Measurements from ENCODE around the gene DMRTB1. TPM values are rescaled to one million over a fixed set of nuclear protein-coding genes. Genes with fewer than 3 reads are reported as not detected.

The DMRTB1 gene
- total and polyA plus RNA-seq, 2 of the 4 experiments (the other 2 are of a cell fraction) = not detected

- H3K9me3 ChIP-seq (ENCODE audit: control insufficient read depth, insufficient read depth, low read length) = peaks cover 3% of the 10 kb centered on the region; the same call in 1 of the 2 replicates
- peak overlapping the region; percentile 55 for H2AK9ac ChIP-seq (replicated peaks; ENCODE audit: low read depth, low read length, poor library complexity)
- H3K9ac ChIP-seq (ENCODE audit: low read depth, low read length) = no peak overlapping the region
- H2BK120ac ChIP-seq (ENCODE audit: low read depth, low read length) = no peak overlapping the region
- POLR2A ChIA-PET (ENCODE audit: unreplicated experiment) = no interaction called here
- H3K4me3 ChIP-seq (ENCODE audit: insufficient read depth, low read depth, low read length) = no peak overlapping the region
- H4K91ac ChIP-seq (ENCODE audit: insufficient read depth, low read depth, low read length) = no peak overlapping the region
- no peak overlapping the region for H3K23ac ChIP-seq (ENCODE audit: low read depth, low read length)
- no peak for DNase-seq
- no peaks in the 10 kb centered on the region for H3K36me3 ChIP-seq (ENCODE audit: control insufficient read depth, insufficient read depth, low read length)
- no peaks in the 10 kb centered on the region; the same call in 1 of the 2 replicates for H3K9me1 ChIP-seq (ENCODE audit: insufficient read depth, low read length)
- BruUV-seq (replicated peaks) = no TSS peak
- no peaks in the 10 kb centered on the region for H3K4me1 ChIP-seq (ENCODE audit: control insufficient read depth, insufficient read depth, low read length)
- in situ Hi-C loops (cut with MboI; ENCODE audit: low sequenced_read_pairs) (no loop called here), intact Hi-C loops (cut with micrococcal nuclease) (no loop called here), dilution Hi-C loops (cut with HindIII; ENCODE audit: low sequenced_read_pairs, unreplicated experiment) (no loop called here)
- H4K5ac ChIP-seq (ENCODE audit: low read depth, low read length) = no peak overlapping the region
- ATAC-seq (ENCODE audit: low read depth) = no peak
- H3K27me3 ChIP-seq (ENCODE audit: control insufficient read depth, insufficient read depth, low read length) = peaks cover 21% of the 10 kb centered on the region
- H3K14ac ChIP-seq (replicated peaks; ENCODE audit: low read depth, low read length) = no peak overlapping the region
- no peak overlapping the region for H3K4me2 ChIP-seq (ENCODE audit: low read depth, low read length)
- H2BK15ac ChIP-seq (ENCODE audit: low read depth, low read length) = no peak overlapping the region
- WGBS, 2 experiments (ENCODE audit: extremely low coverage in 2 of 2, insufficient read length in 1 of 2) = 96% methylated on average over 73 of the region's 79 CpGs; no CpG with 5 or more reads in 1 of the 2 experiments
- H3K56ac ChIP-seq (ENCODE audit: extremely low read depth, insufficient read depth, low read length) = no peak overlapping the region
- H4K8ac ChIP-seq (ENCODE audit: low read depth in 2 of 2, low read length in 2 of 2) = no peak overlapping the region
- H2BK5ac ChIP-seq (ENCODE audit: low read depth, low read length, poor library complexity, severe bottlenecking) = no peak overlapping the region
- H2AK5ac ChIP-seq (ENCODE audit: low read depth, low read length) = no peak overlapping the region
- H3K4ac ChIP-seq (ENCODE audit: low read depth, low read length) = no peak overlapping the region
- CTCF ChIA-PET = no interaction called here
- H2BK20ac ChIP-seq (ENCODE audit: low read depth, low read length) = no peak overlapping the region
- no peaks in the 10 kb centered on the region for H4K20me1 ChIP-seq (ENCODE audit: insufficient read depth, low read length)
- no peaks in the 10 kb centered on the region for H3K79me1 ChIP-seq (ENCODE audit: low read depth in 1 of 2, low read length in 2 of 2)
- no peak overlapping the region for H3K27ac ChIP-seq (ENCODE audit: insufficient read depth, low read length)
- no peak overlapping the region for H2AFZ ChIP-seq (replicated peaks; ENCODE audit: low read length, poor library complexity)
- H3K18ac ChIP-seq (ENCODE audit: low read depth, low read length) = no peak overlapping the region
- TF ChIP-seq CEBPB (IDR thresholded peaks at IDR 0.05; ENCODE audit: low read depth, low read length) (no peak), RCOR1 (IDR thresholded peaks at IDR 0.05; ENCODE audit: insufficient replicate concordance, low read length) (no peak), BHLHE40 (IDR thresholded peaks at IDR 0.05; ENCODE audit: low read depth, low read length) (no peak), POLR2A (IDR thresholded peaks at IDR 0.05; ENCODE audit: low read depth, low read length) (no peak), RFX5 (IDR thresholded peaks at IDR 0.05; ENCODE audit: low read depth, low read length) (no peak), SMC3 (IDR thresholded peaks at IDR 0.05; ENCODE audit: low read depth, low read length) (no peak), FOS (IDR thresholded peaks at IDR 0.05; ENCODE audit: low read depth, low read length) (no peak), RAD21 (IDR thresholded peaks at IDR 0.05; ENCODE audit: low read length) (no peak), CHD1 (IDR thresholded peaks at IDR 0.05; ENCODE audit: low read depth, low read length) (no peak), NFE2L2 (IDR thresholded peaks at IDR 0.05; ENCODE audit: low read depth, low read length) (no peak), MAFK (IDR thresholded peaks at IDR 0.05; ENCODE audit: low read depth, low read length) (no peak), MXI1 (IDR thresholded peaks at IDR 0.05; ENCODE audit: borderline replicate concordance, low read depth, low read length) (no peak), MAZ (IDR thresholded peaks at IDR 0.05; ENCODE audit: borderline replicate concordance, low read depth, low read length) (no peak), ELK1 (IDR thresholded peaks at IDR 0.05; ENCODE audit: borderline replicate concordance, low read depth, low read length) (no peak), USF2 (IDR thresholded peaks at IDR 0.05; ENCODE audit: low read depth, low read length) (no peak)
Observed at GRCh38 chr1:53438427-53439336, 20.5 kb upstream of the DMRTB1 start.
